Sigmoid colon (tissue), 4 donors: ENCODE results near the gene RAB1B.

ENCODE experiments used
- EP300 ChIP-seq, 4 donors: sonication (generic); formaldehyde crosslinking; IDR thresholded peaks; one replicate each; pipeline ENCODE4 v1.6.1; 2017; ENCODE audit warnings: antibody characterized with exemption in 4 of 4
- POLR2A ChIP-seq, 2 donors: fragments of 450-650 bp; IDR thresholded peaks; one replicate each; pipeline ENCODE4 v1.6.1; 2016; ENCODE audit warnings: antibody characterized with exemption in 2 of 2, mild to moderate bottlenecking in 2 of 2, moderate library complexity in 2 of 2
- POLR2AphosphoS5 ChIP-seq, 4 donors: sonication (generic); formaldehyde crosslinking; IDR thresholded peaks; one replicate each; pipeline ENCODE4 v1.6.1; 2017; ENCODE audit warnings: antibody characterized with exemption in 4 of 4
- TF ChIP-seq, protein P1 (sequence below), 4 experiments: fragments of 450-650 bp in 3 of 4; fragments of 200-600 bp in 1 of 4; IDR thresholded peaks; one replicate each; pipeline ENCODE4 v1.5.1; 2016 to 2019; ENCODE audit warnings: antibody characterized with exemption in 4 of 4, mild to moderate bottlenecking in 3 of 4, moderate library complexity in 2 of 4

DNA sequence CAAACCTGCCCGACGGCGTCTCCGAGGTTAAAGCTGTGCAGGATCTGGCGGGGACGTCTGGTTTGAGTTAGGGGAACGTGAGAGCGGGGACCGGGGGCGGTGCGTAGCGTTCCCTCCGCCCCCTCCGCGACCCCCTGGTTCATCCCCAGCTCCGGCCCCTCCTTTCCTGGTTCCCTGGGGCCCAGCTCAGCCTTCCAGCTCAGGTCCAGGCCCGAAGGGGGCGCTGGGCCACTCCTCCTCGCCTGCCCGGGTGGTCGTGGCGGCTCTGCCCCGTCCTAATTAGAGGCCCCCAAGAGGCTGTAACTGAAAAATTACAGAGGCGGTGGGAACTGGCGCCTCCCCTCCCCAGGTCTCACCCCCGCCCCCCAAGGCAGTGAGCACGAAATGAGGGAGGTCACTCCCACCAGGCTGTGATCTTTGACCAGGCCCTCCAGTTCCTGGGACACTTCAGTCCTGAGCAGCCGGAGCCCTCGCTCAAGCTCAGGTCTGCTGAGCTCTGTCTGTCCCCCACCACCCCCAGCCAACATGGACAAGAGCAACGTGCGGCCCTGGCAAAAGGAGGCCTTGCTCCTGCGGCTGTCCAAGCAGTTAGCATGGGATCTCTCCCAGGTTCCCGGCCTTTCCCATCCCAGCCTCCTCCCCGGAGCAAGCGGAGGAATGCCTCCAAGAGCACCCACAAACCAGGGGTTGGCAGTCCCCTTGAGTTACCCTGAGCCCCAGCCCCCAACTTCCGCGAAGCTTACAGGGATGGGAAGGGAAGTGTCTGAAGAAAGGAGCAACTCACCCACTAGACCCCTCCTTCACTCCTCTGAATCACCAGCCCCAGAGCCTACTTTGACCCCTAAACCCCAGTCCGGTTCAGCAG, 45.1 kb downstream of the RAB1B start:
- TF ChIP-seq POLR2AphosphoS5 (IDR thresholded peaks at IDR 0.05): no peak
- TF ChIP-seq, protein P1, sequence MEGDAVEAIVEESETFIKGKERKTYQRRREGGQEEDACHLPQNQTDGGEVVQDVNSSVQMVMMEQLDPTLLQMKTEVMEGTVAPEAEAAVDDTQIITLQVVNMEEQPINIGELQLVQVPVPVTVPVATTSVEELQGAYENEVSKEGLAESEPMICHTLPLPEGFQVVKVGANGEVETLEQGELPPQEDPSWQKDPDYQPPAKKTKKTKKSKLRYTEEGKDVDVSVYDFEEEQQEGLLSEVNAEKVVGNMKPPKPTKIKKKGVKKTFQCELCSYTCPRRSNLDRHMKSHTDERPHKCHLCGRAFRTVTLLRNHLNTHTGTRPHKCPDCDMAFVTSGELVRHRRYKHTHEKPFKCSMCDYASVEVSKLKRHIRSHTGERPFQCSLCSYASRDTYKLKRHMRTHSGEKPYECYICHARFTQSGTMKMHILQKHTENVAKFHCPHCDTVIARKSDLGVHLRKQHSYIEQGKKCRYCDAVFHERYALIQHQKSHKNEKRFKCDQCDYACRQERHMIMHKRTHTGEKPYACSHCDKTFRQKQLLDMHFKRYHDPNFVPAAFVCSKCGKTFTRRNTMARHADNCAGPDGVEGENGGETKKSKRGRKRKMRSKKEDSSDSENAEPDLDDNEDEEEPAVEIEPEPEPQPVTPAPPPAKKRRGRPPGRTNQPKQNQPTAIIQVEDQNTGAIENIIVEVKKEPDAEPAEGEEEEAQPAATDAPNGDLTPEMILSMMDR (IDR thresholded peaks at IDR 0.05): no peak
- no peak for TF ChIP-seq EP300 (IDR thresholded peaks at IDR 0.05)
- TF ChIP-seq POLR2A (IDR thresholded peaks at IDR 0.05): no peak
